ENCODE results near the gene TRANK1. TPM values are rescaled to one million over a fixed set of nuclear protein-coding genes. Genes with fewer than 3 reads are reported as not detected.

Gene TRANK1
- total RNA-seq, 1 experiment from 2014 or later: 1.1 TPM

DNA sequence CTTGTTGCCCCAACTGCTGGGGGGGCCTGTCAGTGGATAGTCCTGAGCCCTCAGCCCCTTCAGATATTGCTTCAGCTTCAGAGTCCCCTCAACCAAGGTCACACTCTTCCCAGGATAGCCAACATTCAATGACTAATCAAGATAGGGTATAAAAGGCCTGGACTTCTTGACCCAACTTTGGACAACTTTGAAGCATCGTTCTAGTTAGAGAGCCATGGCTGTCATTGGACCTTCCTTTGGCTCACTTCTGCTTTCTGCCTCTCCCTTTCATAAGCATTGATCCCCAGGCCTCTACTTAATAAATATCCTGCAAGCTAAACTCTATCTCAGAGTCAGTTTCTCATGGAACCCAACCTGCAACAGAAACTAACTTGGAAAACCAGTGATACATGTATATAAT, 149.2 kb downstream of the TRANK1 start:
- H3K9ac ChIP-seq (ENCODE audit: low read length): no peak overlapping the region
- H3K79me2 ChIP-seq (ENCODE audit: insufficient read depth, low read length): no peaks in the 10 kb centered on the region
- no peaks in the 10 kb centered on the region for H3K4me1 ChIP-seq (ENCODE audit: control insufficient read depth in 1 of 2, insufficient read depth in 2 of 2, low read length in 2 of 2)
- H3K27me3 ChIP-seq (ENCODE audit: insufficient read depth, low read length): peaks cover 15% of the 10 kb centered on the region
- ATAC-seq: no peak
- intact Hi-C loops (cut with micrococcal nuclease): no loop called here
- H3K4me2 ChIP-seq (ENCODE audit: low read length): no peak overlapping the region
- ChIA-PET RAD21 (ENCODE audit: low non-redundant PET in 1 of 2, low total read pairs in 2 of 2, uncharacterized antibody in 2 of 2, unreplicated experiment in 2 of 2) (no interaction called here), CTCF (no interaction called here), POLR2A (no interaction called here)
- no peaks in the 10 kb centered on the region for H4K20me1 ChIP-seq (ENCODE audit: insufficient read depth)
- H3K9me3 ChIP-seq (ENCODE audit: control insufficient read depth in 1 of 2, insufficient read depth in 1 of 2, low read depth in 1 of 2, low read length in 2 of 2): no peaks in the 10 kb centered on the region
- H3K9me2 ChIP-seq (ENCODE audit: insufficient read depth): no peaks in the 10 kb centered on the region
- no TSS peak for BruUV-seq (replicated peaks)
- H3K4me3 ChIP-seq (replicated peaks in 1 of 2; ENCODE audit: low read depth in 1 of 2, low read length in 2 of 2): no peak overlapping the region
- no peaks in the 10 kb centered on the region for H3K36me3 ChIP-seq (ENCODE audit: control insufficient read depth in 1 of 2, insufficient read depth in 2 of 2, low read length in 2 of 2)
- no peak for DNase-seq (ENCODE audit: low read depth, low spot score)
- no peak overlapping the region for H3K27ac ChIP-seq (ENCODE audit: low read depth, low read length)
- no peak overlapping the region for H2AFZ ChIP-seq (ENCODE audit: low read depth, low read length, poor library complexity, severe bottlenecking)
- TF ChIP-seq SIN3A (IDR thresholded peaks at IDR 0.05; ENCODE audit: low read depth) (no peak), EZH2phosphoT487 (IDR thresholded peaks at IDR 0.05; ENCODE audit: borderline replicate concordance) (no peak), CEBPB (IDR thresholded peaks at IDR 0.05; ENCODE audit: low read depth) (no peak), TCF7L2 (IDR thresholded peaks at IDR 0.05; ENCODE audit: borderline replicate concordance, extremely low read depth, insufficient read depth, insufficient read length) (no peak), YY1 (IDR thresholded peaks at IDR 0.05; ENCODE audit: extremely low read depth, insufficient replicate concordance, low read depth, low read length) (no peak), POLR2AphosphoS5 (IDR thresholded peaks at IDR 0.05; ENCODE audit: low read depth, low read length) (no peak), SP1 (IDR thresholded peaks at IDR 0.05; ENCODE audit: low read depth) (no peak), RAD21 (IDR thresholded peaks at IDR 0.05; ENCODE audit: low read depth) (no peak), CBX3 (IDR thresholded peaks at IDR 0.05; ENCODE audit: low read depth) (no peak), SRF (IDR thresholded peaks at IDR 0.05; ENCODE audit: low read depth) (no peak)
- TF ChIP-seq, protein P1, sequence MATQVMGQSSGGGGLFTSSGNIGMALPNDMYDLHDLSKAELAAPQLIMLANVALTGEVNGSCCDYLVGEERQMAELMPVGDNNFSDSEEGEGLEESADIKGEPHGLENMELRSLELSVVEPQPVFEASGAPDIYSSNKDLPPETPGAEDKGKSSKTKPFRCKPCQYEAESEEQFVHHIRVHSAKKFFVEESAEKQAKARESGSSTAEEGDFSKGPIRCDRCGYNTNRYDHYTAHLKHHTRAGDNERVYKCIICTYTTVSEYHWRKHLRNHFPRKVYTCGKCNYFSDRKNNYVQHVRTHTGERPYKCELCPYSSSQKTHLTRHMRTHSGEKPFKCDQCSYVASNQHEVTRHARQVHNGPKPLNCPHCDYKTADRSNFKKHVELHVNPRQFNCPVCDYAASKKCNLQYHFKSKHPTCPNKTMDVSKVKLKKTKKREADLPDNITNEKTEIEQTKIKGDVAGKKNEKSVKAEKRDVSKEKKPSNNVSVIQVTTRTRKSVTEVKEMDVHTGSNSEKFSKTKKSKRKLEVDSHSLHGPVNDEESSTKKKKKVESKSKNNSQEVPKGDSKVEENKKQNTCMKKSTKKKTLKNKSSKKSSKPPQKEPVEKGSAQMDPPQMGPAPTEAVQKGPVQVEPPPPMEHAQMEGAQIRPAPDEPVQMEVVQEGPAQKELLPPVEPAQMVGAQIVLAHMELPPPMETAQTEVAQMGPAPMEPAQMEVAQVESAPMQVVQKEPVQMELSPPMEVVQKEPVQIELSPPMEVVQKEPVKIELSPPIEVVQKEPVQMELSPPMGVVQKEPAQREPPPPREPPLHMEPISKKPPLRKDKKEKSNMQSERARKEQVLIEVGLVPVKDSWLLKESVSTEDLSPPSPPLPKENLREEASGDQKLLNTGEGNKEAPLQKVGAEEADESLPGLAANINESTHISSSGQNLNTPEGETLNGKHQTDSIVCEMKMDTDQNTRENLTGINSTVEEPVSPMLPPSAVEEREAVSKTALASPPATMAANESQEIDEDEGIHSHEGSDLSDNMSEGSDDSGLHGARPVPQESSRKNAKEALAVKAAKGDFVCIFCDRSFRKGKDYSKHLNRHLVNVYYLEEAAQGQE (IDR thresholded peaks at IDR 0.05; ENCODE audit: low read depth): no peak
- TF ChIP-seq, protein P2, sequence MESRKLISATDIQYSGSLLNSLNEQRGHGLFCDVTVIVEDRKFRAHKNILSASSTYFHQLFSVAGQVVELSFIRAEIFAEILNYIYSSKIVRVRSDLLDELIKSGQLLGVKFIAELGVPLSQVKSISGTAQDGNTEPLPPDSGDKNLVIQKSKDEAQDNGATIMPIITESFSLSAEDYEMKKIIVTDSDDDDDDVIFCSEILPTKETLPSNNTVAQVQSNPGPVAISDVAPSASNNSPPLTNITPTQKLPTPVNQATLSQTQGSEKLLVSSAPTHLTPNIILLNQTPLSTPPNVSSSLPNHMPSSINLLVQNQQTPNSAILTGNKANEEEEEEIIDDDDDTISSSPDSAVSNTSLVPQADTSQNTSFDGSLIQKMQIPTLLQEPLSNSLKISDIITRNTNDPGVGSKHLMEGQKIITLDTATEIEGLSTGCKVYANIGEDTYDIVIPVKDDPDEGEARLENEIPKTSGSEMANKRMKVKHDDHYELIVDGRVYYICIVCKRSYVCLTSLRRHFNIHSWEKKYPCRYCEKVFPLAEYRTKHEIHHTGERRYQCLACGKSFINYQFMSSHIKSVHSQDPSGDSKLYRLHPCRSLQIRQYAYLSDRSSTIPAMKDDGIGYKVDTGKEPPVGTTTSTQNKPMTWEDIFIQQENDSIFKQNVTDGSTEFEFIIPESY (IDR thresholded peaks at IDR 0.05; ENCODE audit: extremely low read depth, insufficient replicate concordance, low read length): no peak
- TF ChIP-seq, protein P3, sequence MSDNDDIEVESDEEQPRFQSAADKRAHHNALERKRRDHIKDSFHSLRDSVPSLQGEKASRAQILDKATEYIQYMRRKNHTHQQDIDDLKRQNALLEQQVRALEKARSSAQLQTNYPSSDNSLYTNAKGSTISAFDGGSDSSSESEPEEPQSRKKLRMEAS (IDR thresholded peaks at IDR 0.05): no peak
- TF ChIP-seq, protein P4, sequence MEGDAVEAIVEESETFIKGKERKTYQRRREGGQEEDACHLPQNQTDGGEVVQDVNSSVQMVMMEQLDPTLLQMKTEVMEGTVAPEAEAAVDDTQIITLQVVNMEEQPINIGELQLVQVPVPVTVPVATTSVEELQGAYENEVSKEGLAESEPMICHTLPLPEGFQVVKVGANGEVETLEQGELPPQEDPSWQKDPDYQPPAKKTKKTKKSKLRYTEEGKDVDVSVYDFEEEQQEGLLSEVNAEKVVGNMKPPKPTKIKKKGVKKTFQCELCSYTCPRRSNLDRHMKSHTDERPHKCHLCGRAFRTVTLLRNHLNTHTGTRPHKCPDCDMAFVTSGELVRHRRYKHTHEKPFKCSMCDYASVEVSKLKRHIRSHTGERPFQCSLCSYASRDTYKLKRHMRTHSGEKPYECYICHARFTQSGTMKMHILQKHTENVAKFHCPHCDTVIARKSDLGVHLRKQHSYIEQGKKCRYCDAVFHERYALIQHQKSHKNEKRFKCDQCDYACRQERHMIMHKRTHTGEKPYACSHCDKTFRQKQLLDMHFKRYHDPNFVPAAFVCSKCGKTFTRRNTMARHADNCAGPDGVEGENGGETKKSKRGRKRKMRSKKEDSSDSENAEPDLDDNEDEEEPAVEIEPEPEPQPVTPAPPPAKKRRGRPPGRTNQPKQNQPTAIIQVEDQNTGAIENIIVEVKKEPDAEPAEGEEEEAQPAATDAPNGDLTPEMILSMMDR (IDR thresholded peaks at IDR 0.05 in 2 of 3, conservative IDR thresholded peaks at IDR 0.05 in 1 of 3; ENCODE audit: borderline replicate concordance in 1 of 3, insufficient read depth in 1 of 3, low read depth in 2 of 3, low read length in 2 of 3): no peak
